Mesenchymal stem cell (in vitro differentiated cells and primary cell): ENCODE results near the gene GNS.

Source experiments
- DNase-seq: peaks from one replicate; pipeline ENCODE4 v3.0.0-alpha.2; 2013
- H2AFZ ChIP-seq: one replicate; pipeline ENCODE4 v1.6.1; 2013; ENCODE audit warnings: low read depth, mild to moderate bottlenecking, control low read depth, inconsistent platforms, low read length, moderate library complexity
- H2AK5ac ChIP-seq: 2 replicates; pipeline ENCODE4 v1.6.1; 2013; ENCODE audit warnings: low read length, moderate library complexity, mild to moderate bottlenecking, inconsistent platforms; ENCODE audit not compliant: severe bottlenecking
- H2BK120ac ChIP-seq: one replicate; pipeline ENCODE4 v1.6.1; 2013; ENCODE audit warnings: low read depth, mild to moderate bottlenecking, inconsistent platforms, low read length, moderate library complexity
- H2BK12ac ChIP-seq, 2 experiments: one replicate each; pipeline ENCODE4 v1.6.1; 2013; ENCODE audit warnings: inconsistent platforms in 2 of 2, low read length in 2 of 2, mild to moderate bottlenecking in 2 of 2, moderate library complexity in 2 of 2, control low read depth in 1 of 2
- H2BK15ac ChIP-seq: one replicate; pipeline ENCODE4 v1.6.1; 2013; ENCODE audit warnings: mild to moderate bottlenecking, low read depth, inconsistent platforms; ENCODE audit not compliant: poor library complexity, severe bottlenecking
- H2BK5ac ChIP-seq: 2 replicates; pipeline ENCODE4 v1.6.1; 2013; ENCODE audit warnings: low read depth, mild to moderate bottlenecking, low read length, control low read depth, inconsistent platforms; ENCODE audit not compliant: poor library complexity, severe bottlenecking
- H3K14ac ChIP-seq, 2 experiments: one replicate each; pipeline ENCODE4 v1.6.1; 2013; ENCODE audit warnings: inconsistent platforms in 2 of 2, low read length in 2 of 2, control low read depth in 1 of 2, mild to moderate bottlenecking in 1 of 2, moderate library complexity in 1 of 2
- H3K18ac ChIP-seq, 2 experiments: one replicate each; pipeline ENCODE4 v1.6.1; 2013; ENCODE audit warnings: inconsistent platforms in 2 of 2, low read length in 2 of 2, control low read depth in 1 of 2, low read depth in 1 of 2, mild to moderate bottlenecking in 1 of 2
- H3K23ac ChIP-seq, 2 experiments: one replicate each; pipeline ENCODE4 v1.6.1; 2013; ENCODE audit warnings: inconsistent platforms in 2 of 2, low read length in 2 of 2, mild to moderate bottlenecking in 2 of 2, moderate library complexity in 2 of 2, control low read depth in 1 of 2
- H3K27ac ChIP-seq: 2 replicates; pipeline ENCODE4 v1.5.1; 2013; ENCODE audit warnings: mild to moderate bottlenecking, moderate library complexity, low read length, control low read depth, inconsistent platforms; ENCODE audit not compliant: poor library complexity, severe bottlenecking
- H3K27me3 ChIP-seq, 2 experiments: 2 replicates each; pipeline versions ENCODE4 v1.6.1 to v1.7.0; 2013; ENCODE audit warnings: low read length in 2 of 2, mild to moderate bottlenecking in 2 of 2, moderate library complexity in 2 of 2, control low read depth in 1 of 2, inconsistent platforms in 1 of 2; ENCODE audit not compliant: control insufficient read depth in 1 of 2, insufficient read depth in 1 of 2
- H3K36me3 ChIP-seq, 2 experiments: 2 replicates each; pipeline versions ENCODE4 v1.6.1 to v1.7.0; 2013; ENCODE audit warnings: low read length in 2 of 2, control low read depth in 1 of 2, inconsistent platforms in 1 of 2, low read depth in 1 of 2, mild to moderate bottlenecking in 1 of 2; ENCODE audit not compliant: insufficient read depth in 2 of 2, control insufficient read depth in 1 of 2
- H3K4ac ChIP-seq, 2 experiments: one replicate each; pipeline ENCODE4 v1.6.1; 2013; ENCODE audit warnings: inconsistent platforms in 2 of 2, low read length in 2 of 2, mild to moderate bottlenecking in 2 of 2, moderate library complexity in 2 of 2, control low read depth in 1 of 2, low read depth in 1 of 2
- H3K4me1 ChIP-seq: 2 replicates; pipeline ENCODE4 v1.6.1; 2013; ENCODE audit warnings: low read depth, low read length, control low read depth; ENCODE audit not compliant: control insufficient read depth, insufficient read depth
- H3K4me2 ChIP-seq: 2 replicates; pipeline ENCODE4 v1.6.1; 2013; ENCODE audit warnings: low read length, mild to moderate bottlenecking, inconsistent platforms; ENCODE audit not compliant: poor library complexity, severe bottlenecking
- H3K4me3 ChIP-seq, 2 experiments: 2 replicates each; pipeline versions ENCODE4 v1.5.1 to v1.7.0; 2013; ENCODE audit warnings: low read length in 2 of 2, mild to moderate bottlenecking in 2 of 2, control low read depth in 1 of 2, low read depth in 1 of 2; ENCODE audit not compliant: insufficient read depth in 1 of 2
- H3K79me1 ChIP-seq: replicated peaks from 2 replicates; pipeline ENCODE4 v1.6.1; 2013; ENCODE audit warnings: mild to moderate bottlenecking, control low read depth, low read length, inconsistent platforms; ENCODE audit not compliant: poor library complexity, severe bottlenecking
- H3K9ac ChIP-seq: 2 replicates; pipeline ENCODE4 v1.7.0; 2013; ENCODE audit warnings: mild to moderate bottlenecking, low read length, moderate library complexity
- H3K9me3 ChIP-seq: 2 replicates; pipeline ENCODE4 v1.7.0; 2013; ENCODE audit warnings: mild to moderate bottlenecking, low read length; ENCODE audit not compliant: control insufficient read depth
- H4K8ac ChIP-seq: one replicate; pipeline ENCODE4 v1.6.1; 2013; ENCODE audit warnings: inconsistent platforms, mild to moderate bottlenecking, low read length, moderate library complexity
- H4K91ac ChIP-seq: one replicate; pipeline ENCODE4 v1.6.1; 2013; ENCODE audit warnings: mild to moderate bottlenecking, low read length, inconsistent platforms
- WGBS: methylation state at CpG from one replicate; pipeline ENCODE4 v1.1.7; 2013; ENCODE audit warnings: mixed read lengths; 5-methylcytosine and 5-hydroxymethylcytosine counted together

GNS gene

GRCh38 chr12:64718649-64719048 lies 40.6 kb downstream of the GNS start:
- H3K27me3 ChIP-seq, result no peaks in the 10 kb centered on the region
- H3K14ac ChIP-seq, result no peak overlapping the region
- no peak overlapping the region for H3K4ac ChIP-seq
- H2AK5ac ChIP-seq, result no peak overlapping the region
- no peak overlapping the region for H2AFZ ChIP-seq
- H2BK120ac ChIP-seq, result no peak overlapping the region
- no peak overlapping the region for H3K4me3 ChIP-seq
- peaks cover 22 to 98% of the 10 kb centered on the region in 2 experiments for H3K36me3 ChIP-seq
- no peak overlapping the region for H3K23ac ChIP-seq
- 100% methylated on average over 1 of the region's 1 CpG for WGBS
- no peak overlapping the region for H2BK5ac ChIP-seq
- no peaks in the 10 kb centered on the region for H3K79me1 ChIP-seq
- no peak overlapping the region for H4K8ac ChIP-seq
- DNase-seq, result no peak
- no peak overlapping the region for H3K18ac ChIP-seq
- H3K4me1 ChIP-seq, result no peaks in the 10 kb centered on the region
- no peaks in the 10 kb centered on the region for H3K9me3 ChIP-seq
- no peak overlapping the region for H3K4me2 ChIP-seq
- H2BK12ac ChIP-seq, result no peak overlapping the region
- no peak overlapping the region for H3K27ac ChIP-seq
- no peak overlapping the region for H4K91ac ChIP-seq
- H3K9ac ChIP-seq, result no peak overlapping the region
- H2BK15ac ChIP-seq, result no peak overlapping the region

- H2BK12ac ChIP-seq, result no peak overlapping the region
- no peak overlapping the region for H3K4me2 ChIP-seq
Observed at GRCh38 chr12:64716839-64717455, 42.3 kb downstream of the GNS start.

GRCh38 chr12:64716371-64716770 lies 42.8 kb downstream of the GNS start:
- H3K27me3 ChIP-seq, result no peaks in the 10 kb centered on the region
- H4K91ac ChIP-seq, result no peak overlapping the region
- no peak for DNase-seq
- no peak overlapping the region for H2BK15ac ChIP-seq
- no peak overlapping the region for H3K4me2 ChIP-seq
- H3K4me3 ChIP-seq, result no peak overlapping the region
- no peak overlapping the region for H2AK5ac ChIP-seq
- no peaks in the 10 kb centered on the region for H3K9me3 ChIP-seq
- H2BK12ac ChIP-seq, result no peak overlapping the region
- H3K14ac ChIP-seq, result no peak overlapping the region
- no peak overlapping the region for H3K23ac ChIP-seq
- H3K4ac ChIP-seq, result no peak overlapping the region
- no peak overlapping the region for H2BK120ac ChIP-seq
- H3K36me3 ChIP-seq, result peaks cover 17 to 92% of the 10 kb centered on the region in 2 experiments
- no peak overlapping the region for H3K18ac ChIP-seq
- H3K27ac ChIP-seq, result no peak overlapping the region
- no peak overlapping the region for H2AFZ ChIP-seq
- H3K9ac ChIP-seq, result no peak overlapping the region
- no peaks in the 10 kb centered on the region for H3K4me1 ChIP-seq
- no peaks in the 10 kb centered on the region for H3K79me1 ChIP-seq
- H2BK5ac ChIP-seq, result no peak overlapping the region
- WGBS, result 93% methylated on average over 4 of the region's 4 CpGs
- H4K8ac ChIP-seq, result no peak overlapping the region

More at GRCh38 chr12:64716839-64717455, 42.3 kb downstream of the GNS start:
- no peaks in the 10 kb centered on the region for H3K79me1 ChIP-seq
- H3K9ac ChIP-seq, result no peak overlapping the region
- WGBS, result 96% methylated on average over 4 of the region's 6 CpGs
- no peak overlapping the region for H4K91ac ChIP-seq
- H3K4me3 ChIP-seq, result no peak overlapping the region
- no peak overlapping the region for H3K27ac ChIP-seq
- no peak overlapping the region for H2AFZ ChIP-seq
- H3K4me1 ChIP-seq, result no peaks in the 10 kb centered on the region
- no peaks in the 10 kb centered on the region for H3K27me3 ChIP-seq
- no peak overlapping the region for H2AK5ac ChIP-seq
- H3K4ac ChIP-seq, result no peak overlapping the region
- H3K9me3 ChIP-seq, result no peaks in the 10 kb centered on the region
- peaks cover 20 to 92% of the 10 kb centered on the region in 2 experiments for H3K36me3 ChIP-seq
- H4K8ac ChIP-seq, result no peak overlapping the region
- H2BK15ac ChIP-seq, result no peak overlapping the region
- H3K14ac ChIP-seq, result no peak overlapping the region
- no peak overlapping the region for H2BK120ac ChIP-seq
- no peak overlapping the region for H3K23ac ChIP-seq
- H3K18ac ChIP-seq, result no peak overlapping the region
- no peak overlapping the region for H2BK5ac ChIP-seq
- DNase-seq, result no peak

GRCh38 chr12:64714551-64714968 lies 44.6 kb downstream of the GNS start:
- H3K36me3 ChIP-seq, result peaks cover 16 to 75% of the 10 kb centered on the region in 2 experiments
- no peak overlapping the region for H2AFZ ChIP-seq
- no peak overlapping the region for H3K9ac ChIP-seq
- no peak overlapping the region for H3K27ac ChIP-seq
- no peak overlapping the region for H3K23ac ChIP-seq
- H3K14ac ChIP-seq, result no peak overlapping the region
- no peak overlapping the region for H3K4me2 ChIP-seq
- no peak overlapping the region for H4K8ac ChIP-seq
- H2BK15ac ChIP-seq, result no peak overlapping the region
- no peak overlapping the region for H4K91ac ChIP-seq
- DNase-seq, result no peak
- no peaks in the 10 kb centered on the region for H3K27me3 ChIP-seq
- no peak overlapping the region for H2BK120ac ChIP-seq
- WGBS, result 97% methylated on average over 4 of the region's 5 CpGs
- no peaks in the 10 kb centered on the region for H3K9me3 ChIP-seq
- H2AK5ac ChIP-seq, result no peak overlapping the region
- no peak overlapping the region for H3K4ac ChIP-seq
- no peaks in the 10 kb centered on the region for H3K79me1 ChIP-seq
- no peak overlapping the region for H2BK5ac ChIP-seq
- no peak overlapping the region for H2BK12ac ChIP-seq
- H3K18ac ChIP-seq, result no peak overlapping the region
- no peak overlapping the region for H3K4me3 ChIP-seq
- H3K4me1 ChIP-seq, result no peaks in the 10 kb centered on the region
